ENCODE results near the gene BRMS1L. TPM values are rescaled to one million over a fixed set of nuclear protein-coding genes. Genes with fewer than 3 reads are reported as not detected.

BRMS1L gene
- total and polyA plus RNA-seq, 10 of the 15 experiments (the other 5 are each of a cell fraction or from before 2014, with no cell fraction given), result 5.3 to 26.7 (median 8.3) TPM

DNA sequence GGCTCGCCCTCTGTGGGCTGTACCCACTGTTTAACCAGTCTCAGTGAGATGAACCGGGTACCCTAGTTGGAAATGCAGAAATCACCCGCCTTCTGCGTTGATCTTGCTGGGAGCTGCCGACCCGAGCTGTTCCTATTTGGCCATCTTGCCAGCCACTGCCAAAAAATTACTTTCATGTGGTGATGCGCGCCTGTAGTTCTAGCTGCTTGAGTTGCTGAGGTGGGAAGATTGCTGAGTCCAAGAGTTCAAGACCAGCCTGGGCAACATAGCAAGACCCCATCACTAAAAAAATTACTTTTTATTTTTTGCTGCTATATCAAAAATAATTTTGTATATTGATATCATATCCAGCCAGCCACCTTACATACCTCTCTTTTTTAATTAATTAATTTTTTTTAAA lies 18.4 kb downstream of the BRMS1L start:
- POLR2A ChIA-PET, result no interaction called here
- no TSS peak for BruUV-seq (replicated peaks)

More for the DNA sequence above, 18.4 kb downstream of the BRMS1L start:
- no peak overlapping the region for H3K4me3 ChIP-seq
- H3K4me2 ChIP-seq (ENCODE audit: control insufficient read depth, insufficient read depth), result no peak overlapping the region
- TF ChIP-seq MEF2A (IDR thresholded peaks at IDR 0.05; ENCODE audit: insufficient read depth, low read depth, low read length) (no peak), FOXM1 (IDR thresholded peaks at IDR 0.05; ENCODE audit: low read depth, low read length) (no peak), ZNF217 (IDR thresholded peaks at IDR 0.05) (no peak), FOXK2 (IDR thresholded peaks at IDR 0.05) (no peak), ETV6 (conservative IDR thresholded peaks at IDR 0.05 in 1 of 2, IDR thresholded peaks at IDR 0.05 in 1 of 2; ENCODE audit: borderline replicate concordance in 1 of 2, low read depth in 1 of 2) (no peak), ZSCAN29 (IDR thresholded peaks at IDR 0.05) (no peak), CBX5 (IDR thresholded peaks at IDR 0.05; ENCODE audit: low read depth) (no peak), FOS (IDR thresholded peaks at IDR 0.05; ENCODE audit: borderline replicate concordance, extremely low read depth, insufficient read length) (no peak)
- TF ChIP-seq, protein P1, sequence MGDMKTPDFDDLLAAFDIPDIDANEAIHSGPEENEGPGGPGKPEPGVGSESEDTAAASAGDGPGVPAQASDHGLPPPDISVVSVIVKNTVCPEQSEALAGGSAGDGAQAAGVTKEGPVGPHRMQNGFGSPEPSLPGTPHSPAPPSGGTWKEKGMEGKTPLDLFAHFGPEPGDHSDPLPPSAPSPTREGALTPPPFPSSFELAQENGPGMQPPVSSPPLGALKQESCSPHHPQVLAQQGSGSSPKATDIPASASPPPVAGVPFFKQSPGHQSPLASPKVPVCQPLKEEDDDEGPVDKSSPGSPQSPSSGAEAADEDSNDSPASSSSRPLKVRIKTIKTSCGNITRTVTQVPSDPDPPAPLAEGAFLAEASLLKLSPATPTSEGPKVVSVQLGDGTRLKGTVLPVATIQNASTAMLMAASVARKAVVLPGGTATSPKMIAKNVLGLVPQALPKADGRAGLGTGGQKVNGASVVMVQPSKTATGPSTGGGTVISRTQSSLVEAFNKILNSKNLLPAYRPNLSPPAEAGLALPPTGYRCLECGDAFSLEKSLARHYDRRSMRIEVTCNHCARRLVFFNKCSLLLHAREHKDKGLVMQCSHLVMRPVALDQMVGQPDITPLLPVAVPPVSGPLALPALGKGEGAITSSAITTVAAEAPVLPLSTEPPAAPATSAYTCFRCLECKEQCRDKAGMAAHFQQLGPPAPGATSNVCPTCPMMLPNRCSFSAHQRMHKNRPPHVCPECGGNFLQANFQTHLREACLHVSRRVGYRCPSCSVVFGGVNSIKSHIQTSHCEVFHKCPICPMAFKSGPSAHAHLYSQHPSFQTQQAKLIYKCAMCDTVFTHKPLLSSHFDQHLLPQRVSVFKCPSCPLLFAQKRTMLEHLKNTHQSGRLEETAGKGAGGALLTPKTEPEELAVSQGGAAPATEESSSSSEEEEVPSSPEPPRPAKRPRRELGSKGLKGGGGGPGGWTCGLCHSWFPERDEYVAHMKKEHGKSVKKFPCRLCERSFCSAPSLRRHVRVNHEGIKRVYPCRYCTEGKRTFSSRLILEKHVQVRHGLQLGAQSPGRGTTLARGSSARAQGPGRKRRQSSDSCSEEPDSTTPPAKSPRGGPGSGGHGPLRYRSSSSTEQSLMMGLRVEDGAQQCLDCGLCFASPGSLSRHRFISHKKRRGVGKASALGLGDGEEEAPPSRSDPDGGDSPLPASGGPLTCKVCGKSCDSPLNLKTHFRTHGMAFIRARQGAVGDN (IDR thresholded peaks at IDR 0.05), result no peak
- FAIRE-seq, result no peak
- H3K27ac ChIP-seq (ENCODE audit: control insufficient read depth, insufficient read depth), result no peak overlapping the region
- ChIA-PET RAD21 (ENCODE audit: unreplicated experiment) (no interaction called here), SMC1A (ENCODE audit: uncharacterized antibody, unreplicated experiment) (no interaction called here), CTCF (no interaction called here)
- peaks cover 2% of the 10 kb centered on the region; the same call in 2 of the 3 replicates for H3K9me3 ChIP-seq (replicated peaks; ENCODE audit: control insufficient read depth, insufficient read depth, low read length)
- no peak overlapping the region for H2AFZ ChIP-seq (ENCODE audit: control insufficient read depth, low read depth, low read length)
- H3K79me2 ChIP-seq (ENCODE audit: control insufficient read depth, insufficient read depth, low read length), result no peaks in the 10 kb centered on the region
- H4K20me1 ChIP-seq (ENCODE audit: control insufficient read depth, insufficient read depth), result no peaks in the 10 kb centered on the region
- no peak for DNase-seq (ENCODE audit: low read depth, low spot score)
- intact Hi-C loops (cut with micrococcal nuclease; ENCODE audit: unreplicated experiment) (no loop called here), in situ Hi-C loops (cut with MboI) (no loop called here)
- no peak overlapping the region for H3K9ac ChIP-seq (ENCODE audit: control insufficient read depth, insufficient read depth, low read length)
- WGBS (ENCODE audit: insufficient coverage, insufficient replicate concordance, low lambda C conversion rate, missing lambda C conversion rate), result 95% methylated on average over 8 of the region's 8 CpGs
- ATAC-seq, result no peak
- H3K27me3 ChIP-seq (replicated peaks in 1 of 2; ENCODE audit: control insufficient read depth in 2 of 2, insufficient read depth in 2 of 2, low read length in 1 of 2), result no peaks in the 10 kb centered on the region
- H3K4me1 ChIP-seq (ENCODE audit: control insufficient read depth, insufficient read depth, low read length), result no peaks in the 10 kb centered on the region
- H3K36me3 ChIP-seq (ENCODE audit: control insufficient read depth in 2 of 2, insufficient read depth in 2 of 2, low read length in 1 of 2), result peaks cover 0 to 11% of the 10 kb centered on the region in 2 experiments; a peak in 3 of 4 replicates
